Left ventricle myocardium superior (tissue), 1 donor: ENCODE results near the gene GMDS. TPM values are rescaled to one million over a fixed set of nuclear protein-coding genes. Genes with fewer than 3 reads are reported as not detected.

Source experiments
- ATAC-seq: fragments of 200-7000 bp; cut with Tn5 transposase; one replicate; pipeline ENCODE4 v1.9.1; 2020; ENCODE audit warnings: mild to moderate bottlenecking, moderate library complexity
- DNase-seq: peaks from one replicate; pipeline ENCODE4 v3.0.0-alpha.2; 2020
- intact Hi-C: fragments of 100-400 bp; cut with micrococcal nuclease; formaldehyde crosslinking; loops from one replicate; pipeline ENCODE4 v1.11.0; 2022
- total RNA-seq: library from RNA; stranded (reverse); fragmentation: NEBNext Ultra II Directional; extraction: Animal tissue kit (Norgen Biotek cat#: 25700); gene quantifications from one replicate; pipeline ENCODE4 v1.2.1, GENCODE V29; 2021
- donor health status: DM: no; HTN: yes; CAD: no; lungs with severe emphysema.

The GMDS gene
- total RNA-seq, 1 donor from 2014 or later, result 6.4 TPM

GRCh38 chr6:1654054-1654453, 591.4 kb downstream of the GMDS start:
- no peak for ATAC-seq
- intact Hi-C loops, result no loop called here

GRCh38 chr6:1652842-1653241, 592.6 kb downstream of the GMDS start:
- intact Hi-C loops, result no loop called here
- ATAC-seq (no peak), DNase-seq (no peak)

More at GRCh38 chr6:1654054-1654453, 591.4 kb downstream of the GMDS start:
- no peak for DNase-seq

DNA sequence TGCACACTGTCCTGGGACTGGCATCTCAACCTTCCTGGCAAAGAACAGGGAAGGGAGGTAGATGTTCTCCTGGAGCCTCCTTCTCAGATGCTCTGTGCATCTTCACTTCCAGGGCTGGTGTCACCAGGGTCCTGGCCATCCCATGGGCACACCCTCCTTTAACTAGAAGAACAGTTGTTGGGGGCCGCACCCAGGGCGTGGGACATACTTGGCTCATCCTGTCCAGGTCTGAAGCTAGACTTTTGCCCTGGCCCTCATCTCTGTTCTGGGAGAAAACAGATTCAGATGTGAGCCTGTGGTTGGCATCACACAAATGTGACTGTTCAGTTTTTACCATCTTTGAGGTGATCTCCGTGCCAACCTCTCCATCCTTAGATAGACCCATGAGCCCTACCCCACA, 594.0 kb downstream of the GMDS start:
- ATAC-seq (no peak), DNase-seq (no peak)
- intact Hi-C loops, result no loop called here

GRCh38 chr6:1645466-1646185, 599.8 kb downstream of the GMDS start:
- no peak for DNase-seq
- intact Hi-C loops, result no loop called here
- no peak for ATAC-seq

- no peak for ATAC-seq
- DNase-seq, result no peak
- intact Hi-C loops, result no loop called here
These were observed 600.8 kb downstream of the GMDS start for GRCh38 chr6:1644516-1645060.

GRCh38 chr6:1643830-1644445, 601.5 kb downstream of the GMDS start:
- ATAC-seq (no peak), DNase-seq (no peak)
- intact Hi-C loops, result no loop called here

DNA sequence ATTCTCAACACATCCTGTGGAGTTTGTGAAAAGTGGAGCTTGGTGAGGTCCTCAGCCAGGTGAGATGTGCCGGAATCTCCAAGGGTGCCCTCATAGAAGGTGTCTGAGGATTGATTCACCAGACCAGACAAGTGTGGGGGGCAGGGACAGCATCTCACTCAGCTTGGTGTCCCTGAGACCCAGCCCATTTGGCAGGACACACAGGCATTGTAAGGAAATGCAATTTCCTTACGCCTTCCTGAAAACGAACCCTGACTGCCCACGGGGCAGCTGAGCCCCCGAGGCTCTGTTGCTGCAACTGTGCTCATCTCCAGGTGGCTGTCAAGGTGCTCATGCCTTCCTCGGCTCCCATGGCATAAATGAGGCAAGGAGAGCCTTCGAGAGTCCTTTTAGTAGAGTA, 602.3 kb downstream of the GMDS start:
- no peak for ATAC-seq
- intact Hi-C loops, result no loop called here

DNA sequence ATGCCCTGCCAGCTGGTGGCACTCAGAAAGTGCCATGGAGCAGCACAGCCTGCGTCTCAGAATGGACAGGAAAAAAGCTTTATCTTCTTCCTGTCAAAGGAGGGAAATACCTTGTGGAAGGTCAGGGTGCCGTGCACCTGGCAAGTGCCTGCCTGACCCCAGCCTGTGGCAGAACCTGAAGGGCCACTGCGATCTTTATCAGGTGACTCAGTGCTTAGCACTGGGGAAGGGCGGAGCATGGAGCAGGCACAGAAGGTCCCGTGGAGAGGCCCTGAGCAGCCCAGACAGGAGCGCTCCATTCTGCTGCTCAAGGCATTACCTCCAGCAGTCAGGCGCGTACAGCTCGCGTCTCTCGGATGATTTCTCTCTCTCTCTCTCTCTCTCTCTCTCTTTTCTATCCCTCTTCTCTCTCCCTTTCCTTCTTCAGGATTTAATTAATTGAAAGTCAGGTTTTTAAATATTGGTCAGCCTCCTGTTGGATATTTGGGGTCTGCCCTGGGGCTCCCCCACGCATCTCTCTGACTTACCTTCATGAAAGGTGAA, 604.0 kb downstream of the GMDS start:
- ATAC-seq (peak; percentile 31), DNase-seq (no peak)
- intact Hi-C loops, result no loop called here

More for the DNA sequence above, 602.3 kb downstream of the GMDS start:
- no peak for DNase-seq

GRCh38 chr6:1640476-1640875, 604.9 kb downstream of the GMDS start:
- ATAC-seq (no peak), DNase-seq (no peak)
- intact Hi-C loops, result no loop called here

DNA sequence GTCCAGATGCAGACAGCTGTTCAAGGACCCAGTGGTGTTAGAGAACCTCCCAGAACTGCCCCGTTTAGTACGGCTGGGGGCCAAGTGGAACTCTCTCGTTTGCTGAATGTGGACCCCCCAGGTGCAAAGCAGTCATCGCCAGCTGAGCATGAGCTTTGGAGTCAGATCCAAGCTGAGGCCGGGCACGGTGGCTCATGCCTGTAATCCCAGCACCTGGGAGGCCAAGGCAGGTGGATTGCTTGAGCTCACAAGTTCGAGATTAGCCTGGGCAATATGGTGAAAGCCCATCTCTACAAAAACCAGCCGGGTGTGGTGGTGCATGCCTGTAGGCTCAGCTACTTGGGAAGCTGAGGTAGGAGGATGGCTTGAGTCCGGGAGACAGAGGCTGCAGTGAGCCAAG, 606.0 kb downstream of the GMDS start:
- ATAC-seq (no peak), DNase-seq (no peak)
- intact Hi-C loops, result no loop called here

GRCh38 chr6:1636971-1637871, 608.2 kb downstream of the GMDS start:
- intact Hi-C loops, result no loop called here
- peak; percentile 44 for ATAC-seq
- no peak for DNase-seq

DNA sequence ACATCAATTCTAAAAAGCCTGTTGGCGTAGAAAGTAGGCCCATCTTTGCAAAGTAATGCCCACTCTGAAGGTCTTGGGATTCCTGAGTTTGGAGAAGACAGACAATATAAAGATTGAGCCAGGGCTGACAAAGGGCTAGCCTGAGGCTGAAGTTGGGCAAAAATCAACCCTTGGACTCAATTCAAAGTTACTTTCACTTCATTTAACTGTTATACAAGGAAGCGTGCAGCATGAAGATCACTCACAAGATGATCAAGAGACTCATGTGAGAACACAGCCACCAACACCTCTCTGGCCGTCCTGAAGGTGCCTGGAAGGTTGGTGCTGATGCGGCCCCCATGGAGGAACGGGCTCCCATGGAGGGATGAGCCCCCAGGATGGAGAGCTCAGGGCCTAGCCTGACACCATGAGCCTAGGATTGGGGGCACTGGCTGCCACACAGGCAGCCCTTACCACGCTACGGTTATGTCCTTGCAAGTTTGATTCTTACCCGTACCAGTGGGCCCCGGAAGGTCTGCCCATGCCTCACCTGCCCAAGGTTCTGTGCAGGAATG, 609.1 kb downstream of the GMDS start:
- DNase-seq, result no peak
- no peak for ATAC-seq
- intact Hi-C loops, result no loop called here

- intact Hi-C loops, result no loop called here
- DNase-seq (no peak), ATAC-seq (peak; percentile 43)
These were observed 609.9 kb downstream of the GMDS start for GRCh38 chr6:1635305-1636010.

DNA sequence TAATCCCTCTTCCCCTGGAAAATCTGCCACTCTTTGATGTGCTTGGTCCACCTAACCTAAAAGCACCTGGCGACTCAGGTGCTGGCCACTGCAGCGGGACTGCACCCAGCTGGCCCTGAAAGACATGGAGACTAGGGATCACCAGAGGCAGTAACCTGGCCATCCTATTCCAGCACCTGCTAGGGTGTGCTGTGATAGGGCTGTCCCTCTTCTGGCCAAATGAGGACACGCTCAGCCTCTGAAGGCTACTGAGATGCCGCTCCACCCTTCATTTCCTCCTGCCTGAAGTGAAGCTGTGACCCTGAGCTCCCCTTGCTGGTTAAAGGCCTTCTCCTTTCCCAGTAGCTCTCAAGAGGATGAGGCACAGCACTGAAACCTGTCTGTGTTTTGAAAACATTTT, 611.3 kb downstream of the GMDS start:
- DNase-seq (no peak), ATAC-seq (no peak)
- intact Hi-C loops, result no loop called here

DNA sequence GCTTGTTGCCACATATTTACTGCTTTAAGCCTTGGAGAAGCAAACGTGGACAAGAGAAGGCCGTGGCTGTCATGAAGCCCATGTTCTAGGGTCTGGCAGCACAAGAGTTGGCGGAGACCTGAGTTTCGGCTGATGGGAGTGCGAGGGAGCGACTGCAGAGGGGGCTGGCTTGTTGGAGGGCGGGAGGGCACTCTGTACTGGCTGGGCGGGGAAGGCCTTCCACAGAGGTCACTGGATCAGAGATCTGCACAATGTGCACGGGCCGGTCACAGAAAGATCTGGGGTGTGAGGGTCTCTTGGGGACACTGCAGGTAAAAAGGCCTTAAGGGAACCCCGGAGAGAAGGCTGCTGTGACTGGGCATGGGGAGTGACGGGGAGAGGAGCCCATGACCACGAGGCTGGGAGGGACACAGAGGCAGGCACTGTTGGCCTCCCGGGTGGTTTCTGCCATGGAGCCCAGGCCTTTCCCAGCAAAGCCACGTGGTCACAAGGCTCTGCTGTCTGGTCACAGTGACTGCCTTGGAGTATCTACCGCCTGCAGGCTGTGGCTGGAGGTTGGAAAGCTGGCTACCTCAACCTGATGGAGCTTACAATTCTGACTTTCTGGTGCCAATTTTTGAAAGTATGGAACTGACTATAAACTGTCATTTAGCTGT, 611.9 kb downstream of the GMDS start:
- intact Hi-C loops, result no loop called here
- no peak for DNase-seq

GRCh38 chr6:1631251-1631650, 614.2 kb downstream of the GMDS start:
- intact Hi-C loops, result no loop called here
- ATAC-seq, result no peak
- DNase-seq, result no peak

More for the DNA sequence above, 611.9 kb downstream of the GMDS start:
- no peak for ATAC-seq

DNA sequence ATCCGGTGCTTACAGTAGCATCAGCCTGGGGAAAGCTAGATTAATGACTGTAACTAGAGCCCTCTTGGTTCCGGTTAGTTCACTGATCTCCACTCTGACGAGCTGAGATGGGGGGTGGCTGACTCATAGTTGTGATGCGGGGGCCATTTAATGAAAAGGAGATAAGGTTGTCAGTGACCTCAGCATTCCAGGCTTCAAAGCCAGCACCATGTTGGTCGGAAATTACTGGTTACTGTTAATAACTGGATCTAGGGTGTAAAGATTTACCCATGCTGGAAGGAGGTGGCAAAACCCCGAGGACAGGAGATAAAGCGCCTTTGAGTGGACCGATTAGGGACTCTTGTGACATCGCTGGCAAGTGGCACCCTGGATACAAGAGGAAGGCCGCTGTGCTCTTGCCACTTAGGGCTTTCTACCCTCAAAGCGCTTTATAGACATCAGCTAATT, 614.6 kb downstream of the GMDS start:
- ATAC-seq (no peak), DNase-seq (no peak)
- intact Hi-C loops, result no loop called here

GRCh38 chr6:1630212-1630770, 615.1 kb downstream of the GMDS start:
- ATAC-seq (no peak), DNase-seq (no peak)
- intact Hi-C loops, result no loop called here
